ENCODE measurements around the gene EML4. TPM values are rescaled to one million over a fixed set of nuclear protein-coding genes. Genes with fewer than 3 reads are reported as not detected.
A peak's percentile ranks its signal among the peaks of the same experiment; 100 is the strongest.

EML4 gene
- total and polyA plus RNA-seq, 2 of the 13 experiments (the other 11 are each of a cell fraction or from before 2014, with no cell fraction given), result 243 to 476 TPM

GRCh38 chr2:42196403-42197267 is 27.5 kb downstream of the EML4 start (continued):
- TF ChIP-seq IRX3 (CRISPR knock-in tag; IDR thresholded peaks at IDR 0.05; ENCODE audit: borderline replicate concordance, low read depth) (no peak), FOXK1 (CRISPR knock-in tag; IDR thresholded peaks at IDR 0.05; ENCODE audit: borderline replicate concordance, low read depth) (peak; percentile 84; the same call in 1 of the 2 replicates), ZFYVE20 (CRISPR knock-in tag; IDR thresholded peaks at IDR 0.05; ENCODE audit: borderline replicate concordance, low read depth) (no peak), RARG (CRISPR knock-in tag; IDR thresholded peaks at IDR 0.05; ENCODE audit: low read depth) (no peak), HNF1B (CRISPR knock-in tag; IDR thresholded peaks at IDR 0.05) (peak; percentile 78), CCAR2 (optimal IDR thresholded peaks at IDR 0.05; ENCODE audit: low read depth, low read length) (no peak), PTBP1 (IDR thresholded peaks at IDR 0.05; ENCODE audit: low read depth, low read length, poor library complexity, severe bottlenecking) (no peak), NR3C1 (CRISPR knock-in tag; IDR thresholded peaks at IDR 0.05) (no peak), TSC22D2 (CRISPR knock-in tag; IDR thresholded peaks at IDR 0.05; ENCODE audit: borderline replicate concordance) (no peak), PCBP1 (IDR thresholded peaks at IDR 0.05; ENCODE audit: borderline replicate concordance, low read depth, low read length) (no peak), THAP11 (CRISPR knock-in tag; IDR thresholded peaks at IDR 0.05) (peak; percentile 52), NAIF1 (CRISPR knock-in tag; IDR thresholded peaks at IDR 0.05; ENCODE audit: borderline replicate concordance) (no peak), POLR2A (IDR thresholded peaks at IDR 0.05; ENCODE audit: insufficient read depth in 1 of 2, low read depth in 2 of 2, low read length in 2 of 2) (no peak), MATR3 (CRISPR knock-in tag; IDR thresholded peaks at IDR 0.05) (no peak), CREBL2 (CRISPR knock-in tag; IDR thresholded peaks at IDR 0.05; ENCODE audit: borderline replicate concordance) (no peak), ZNF282 (IDR thresholded peaks at IDR 0.05; ENCODE audit: partially characterized antibody) (no peak), ZNF557 (CRISPR knock-in tag; IDR thresholded peaks at IDR 0.05) (no peak), TEAD2 (CRISPR knock-in tag; IDR thresholded peaks at IDR 0.05) (no peak), ZFP1 (CRISPR knock-in tag; IDR thresholded peaks at IDR 0.05) (peak; percentile 66; the same call in 1 of the 2 replicates), ADNP (CRISPR knock-in tag; IDR thresholded peaks at IDR 0.05) (no peak), SNAPC4 (CRISPR knock-in tag; IDR thresholded peaks at IDR 0.05) (no peak), SOX6 (IDR thresholded peaks at IDR 0.05) (no peak), SOX6 (CRISPR knock-in tag; IDR thresholded peaks at IDR 0.05) (peak; percentile 89), ZNF678 (CRISPR knock-in tag; IDR thresholded peaks at IDR 0.05) (no peak), NRL (CRISPR knock-in tag; IDR thresholded peaks at IDR 0.05; ENCODE audit: borderline replicate concordance) (no peak)

All from HepG2 (cell line).